HG03175 (cell line): ENCODE results near the gene GSKIP.
A peak's percentile ranks its signal among the peaks of the same experiment; 100 is the strongest.

ENCODE experiments used
- ATAC-seq: cut with Tn5 transposase; IDR thresholded peaks from one replicate; pipeline ENCODE4 v1.9.1; 2021; ENCODE audit warnings: mild to moderate bottlenecking, moderate library complexity; ENCODE audit not compliant: unreplicated experiment

GSKIP gene

GRCh38 chr14:96416292-96416691 lies 53.0 kb downstream of the GSKIP start:
- ATAC-seq, result no peak

GRCh38 chr14:96417254-96417653 lies 53.9 kb downstream of the GSKIP start:
- ATAC-seq, result no peak

- ATAC-seq, result no peak
These were observed 54.7 kb downstream of the GSKIP start for GRCh38 chr14:96418075-96418474.

DNA sequence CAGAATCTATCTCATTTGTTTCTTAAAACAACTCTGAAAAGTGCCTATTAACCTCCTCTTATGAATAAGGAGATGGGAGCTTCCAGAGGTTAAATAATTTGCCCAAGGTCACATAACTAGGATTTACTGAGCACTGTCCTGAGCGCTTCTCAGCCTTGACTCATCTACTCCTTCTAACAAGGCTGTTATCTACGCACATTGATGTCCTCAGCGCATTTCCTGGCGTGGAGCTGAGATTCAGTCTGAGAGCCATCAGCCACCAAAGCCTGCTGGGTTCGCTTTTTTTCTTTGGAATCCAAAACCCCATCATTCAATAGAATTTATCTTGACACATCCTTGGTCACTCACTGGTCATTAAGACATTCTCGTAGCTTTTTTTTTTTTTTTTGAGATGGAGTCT lies 57.9 kb downstream of the GSKIP start:
- no peak for ATAC-seq

- ATAC-seq, result no peak
These were observed 59.7 kb downstream of the GSKIP start for GRCh38 chr14:96422992-96423391.

- no peak for ATAC-seq
These were observed 60.3 kb downstream of the GSKIP start for GRCh38 chr14:96423446-96424108.

DNA sequence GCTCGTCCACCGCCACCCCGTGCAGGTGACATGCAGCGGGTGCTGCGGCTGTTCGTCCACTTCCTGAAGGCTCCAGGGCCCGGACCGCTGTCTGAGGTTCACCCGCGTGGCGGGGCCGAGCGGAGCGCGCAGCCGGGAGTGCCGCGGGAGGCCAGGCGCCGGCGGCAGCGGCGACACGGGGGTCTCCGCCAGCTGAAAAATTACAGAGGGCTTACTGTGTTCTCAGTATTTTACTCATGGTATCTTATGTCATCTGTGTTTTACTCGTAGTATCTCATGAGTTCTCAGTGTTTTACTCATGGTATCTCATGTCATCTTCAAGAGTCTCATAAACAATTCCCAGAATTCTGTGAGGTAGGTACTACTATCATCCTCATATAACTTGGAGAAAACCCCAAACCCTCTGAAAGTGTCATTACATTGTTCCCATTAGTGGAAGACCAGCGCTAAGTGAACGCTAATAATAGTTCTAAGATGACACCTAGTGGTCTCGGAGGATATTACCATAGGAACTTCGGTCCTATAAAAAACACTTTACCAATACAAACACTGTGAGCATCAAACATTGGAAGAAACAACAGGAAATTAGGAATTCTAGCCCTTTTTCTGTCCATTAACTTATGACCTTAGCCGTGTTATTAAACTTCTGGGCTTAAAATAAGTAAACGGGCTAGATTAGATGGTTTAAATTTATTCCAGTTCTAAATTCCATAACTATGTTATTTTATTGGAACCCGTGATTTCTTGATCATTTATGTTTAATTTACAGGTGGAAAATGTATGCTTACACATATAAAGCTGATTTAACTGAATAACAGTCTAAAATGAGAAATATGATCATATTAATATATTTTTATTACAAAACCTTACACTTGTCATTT lies 61.0 kb downstream of the GSKIP start:
- ATAC-seq, result peak; percentile 79

DNA sequence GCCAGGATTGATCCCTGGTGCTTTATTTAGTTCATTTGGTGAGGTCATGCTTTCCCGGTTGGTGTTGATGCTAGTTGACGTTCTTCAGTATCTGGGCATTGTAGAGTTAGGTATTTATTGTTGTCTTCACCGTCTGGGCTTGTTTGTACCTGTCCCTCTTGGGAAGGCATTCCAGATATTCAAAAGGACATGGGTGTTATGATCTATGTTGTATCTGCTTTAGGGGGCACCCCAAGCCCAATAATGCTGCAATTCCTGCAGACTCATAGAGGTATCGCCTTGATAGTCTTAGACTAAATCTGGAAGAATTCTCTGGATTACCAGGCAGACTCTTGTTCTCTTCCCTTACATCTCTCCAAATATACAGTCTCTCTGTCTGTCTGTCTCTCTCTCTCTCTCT lies 70.7 kb downstream of the GSKIP start:
- no peak for ATAC-seq
